HEK293T (cell line): Measurements from ENCODE around the gene MRGPRX3.

Experiments used
- ARNT ChIP-seq: fragments of 450-650 bp; IDR thresholded peaks from 2 replicates; pipeline ENCODE4 v1.6.1; 2017; ENCODE audit warnings: mild to moderate bottlenecking
- ELF4 ChIP-seq: fragments of 450-650 bp; IDR thresholded peaks from 2 replicates; pipeline ENCODE4 v1.6.1; 2017; ENCODE audit warnings: antibody characterized with exemption
- HDGF ChIP-seq: fragments of 450-650 bp; IDR thresholded peaks from 2 replicates; pipeline ENCODE4 v1.6.1; 2017; ENCODE audit warnings: antibody characterized with exemption, borderline replicate concordance
- L3MBTL2 ChIP-seq: fragments of 450-650 bp; conservative IDR thresholded peaks from 2 replicates; pipeline ENCODE4 v1.6.1; 2016; ENCODE audit warnings: mild to moderate bottlenecking
- NFRKB ChIP-seq: fragments of 450-650 bp; IDR thresholded peaks from 2 replicates; pipeline ENCODE4 v1.6.1; 2016; ENCODE audit warnings: mild to moderate bottlenecking, moderate library complexity
- SUZ12 ChIP-seq: fragments of 450-650 bp; IDR thresholded peaks from 2 replicates; pipeline ENCODE4 v1.6.1; 2016; ENCODE audit warnings: mild to moderate bottlenecking

DNA sequence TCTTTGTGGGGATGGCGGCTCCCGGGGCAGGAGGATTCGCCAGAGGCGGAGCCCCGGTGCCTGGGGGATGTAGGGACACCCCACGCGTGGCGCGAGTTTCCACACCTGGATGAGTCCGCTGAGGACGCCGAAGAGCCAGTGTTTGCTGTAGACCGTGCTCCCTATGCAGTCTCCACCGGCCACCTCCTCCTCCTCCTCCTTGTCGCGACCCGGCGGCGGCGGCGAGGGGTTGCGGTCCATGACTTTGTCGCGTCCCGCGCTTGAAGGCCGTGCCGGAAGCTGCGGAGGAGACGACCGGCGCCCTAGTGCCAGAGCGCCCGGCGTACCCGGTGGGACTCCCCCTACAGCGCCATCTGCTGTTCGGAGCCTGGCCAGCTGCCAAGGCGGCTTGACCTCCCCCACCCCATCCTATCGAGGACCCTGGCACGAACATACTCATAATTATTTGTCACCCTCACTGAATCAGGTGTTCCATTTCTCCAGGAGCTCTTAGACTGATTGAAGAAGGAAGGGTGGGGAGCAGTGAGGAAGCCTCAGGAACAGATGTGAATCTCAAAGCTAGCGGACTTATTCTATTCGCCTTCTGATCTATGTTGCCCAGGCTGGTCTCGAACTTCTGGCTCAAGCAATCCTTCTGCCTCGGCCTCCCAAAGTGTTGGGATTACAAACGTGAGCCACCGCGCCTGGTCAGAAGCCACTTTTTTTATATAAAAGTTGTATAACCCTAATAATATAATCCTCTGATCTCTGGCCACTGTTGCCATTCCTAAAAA lies 26.4 kb upstream of the MRGPRX3 start, which contains the start of gene SAAL1:
- TF ChIP-seq ELF4, result peak; percentile 40
- TF ChIP-seq L3MBTL2, result peak; percentile 50
- TF ChIP-seq HDGF, result no peak
- no peak; the same call in 1 of the 2 replicates for TF ChIP-seq ARNT
- TF ChIP-seq SUZ12, result no peak
- TF ChIP-seq NFRKB, result no peak
